ENCODE results near the gene RSPRY1.

RSPRY1 gene

GRCh38 chr16:57276596-57276995, 90.5 kb downstream of the RSPRY1 start:
- Histone ChIP-seq H3K4me1 (ENCODE audit: control insufficient read depth, insufficient read depth, low read depth, low read length) (peaks cover 11% of the 10 kb centered on the region), H2BK5ac (ENCODE audit: low read depth, low read length, poor library complexity, severe bottlenecking) (no peak overlapping the region), H2AK5ac (ENCODE audit: low read length, severe bottlenecking) (peak overlapping the region; percentile 73), H4K8ac (ENCODE audit: low read length) (peak overlapping the region; percentile 24), H3K27me3 (ENCODE audit: control insufficient read depth in 1 of 2, insufficient read depth in 1 of 2, low read length in 2 of 2) (peaks cover 0 to 18% of the 10 kb centered on the region in 2 experiments), H3K18ac (ENCODE audit: low read depth in 1 of 2, low read length in 2 of 2) (no peak overlapping the region), H3K23ac (ENCODE audit: low read length in 2 of 2) (no peak overlapping the region), H2BK12ac (ENCODE audit: low read length in 2 of 2) (no peak overlapping the region), H3K14ac (ENCODE audit: low read length in 2 of 2) (no peak overlapping the region), H3K79me1 (replicated peaks; ENCODE audit: low read length, poor library complexity, severe bottlenecking) (no peaks in the 10 kb centered on the region), H2BK15ac (ENCODE audit: low read depth, poor library complexity, severe bottlenecking) (no peak overlapping the region), H3K4me3 (ENCODE audit: insufficient read depth in 1 of 2, low read depth in 1 of 2, low read length in 2 of 2) (no peak overlapping the region), H2BK120ac (ENCODE audit: low read depth, low read length) (no peak overlapping the region), H3K27ac (ENCODE audit: low read length, poor library complexity, severe bottlenecking) (peak overlapping the region; percentile 84), H3K4ac (ENCODE audit: low read depth in 1 of 2, low read length in 2 of 2) (no peak overlapping the region), H3K9me3 (ENCODE audit: control insufficient read depth, low read length) (no peaks in the 10 kb centered on the region), H4K91ac (ENCODE audit: low read length) (peak overlapping the region; percentile 70), H3K36me3 (ENCODE audit: control insufficient read depth in 1 of 2, insufficient read depth in 2 of 2, low read depth in 1 of 2, low read length in 2 of 2) (no peaks in the 10 kb centered on the region), H3K4me2 (ENCODE audit: low read length, poor library complexity, severe bottlenecking) (no peak overlapping the region), H2AFZ (ENCODE audit: low read depth, low read length) (no peak overlapping the region), H3K9ac (ENCODE audit: low read length) (no peak overlapping the region)
- no peak for DNase-seq
- 92% methylated on average over 4 of the region's 5 CpGs for WGBS

GRCh38 chr16:57277586-57277985, 91.5 kb downstream of the RSPRY1 start:
- Histone ChIP-seq H3K9ac (ENCODE audit: low read length) (no peak overlapping the region), H2BK15ac (ENCODE audit: low read depth, poor library complexity, severe bottlenecking) (no peak overlapping the region), H4K91ac (ENCODE audit: low read length) (no peak overlapping the region), H4K8ac (ENCODE audit: low read length) (no peak overlapping the region), H2BK5ac (ENCODE audit: low read depth, low read length, poor library complexity, severe bottlenecking) (no peak overlapping the region), H2BK12ac (ENCODE audit: low read length in 2 of 2) (peak overlapping the region in 1 of 2 experiments; percentile 6), H3K23ac (ENCODE audit: low read length in 2 of 2) (no peak overlapping the region), H3K27ac (ENCODE audit: low read length, poor library complexity, severe bottlenecking) (peak overlapping the region; percentile 84), H3K9me3 (ENCODE audit: control insufficient read depth, low read length) (no peaks in the 10 kb centered on the region), H3K14ac (ENCODE audit: low read length in 2 of 2) (no peak overlapping the region), H3K27me3 (ENCODE audit: control insufficient read depth in 1 of 2, insufficient read depth in 1 of 2, low read length in 2 of 2) (peaks cover 0 to 28% of the 10 kb centered on the region in 2 experiments), H3K4me2 (ENCODE audit: low read length, poor library complexity, severe bottlenecking) (no peak overlapping the region), H3K4me1 (ENCODE audit: control insufficient read depth, insufficient read depth, low read depth, low read length) (peaks cover 11% of the 10 kb centered on the region), H2AFZ (ENCODE audit: low read depth, low read length) (no peak overlapping the region), H2BK120ac (ENCODE audit: low read depth, low read length) (no peak overlapping the region), H3K4me3 (ENCODE audit: insufficient read depth in 1 of 2, low read depth in 1 of 2, low read length in 2 of 2) (no peak overlapping the region), H3K36me3 (ENCODE audit: control insufficient read depth in 1 of 2, insufficient read depth in 2 of 2, low read depth in 1 of 2, low read length in 2 of 2) (no peaks in the 10 kb centered on the region), H3K79me1 (replicated peaks; ENCODE audit: low read length, poor library complexity, severe bottlenecking) (peaks cover 2% of the 10 kb centered on the region), H3K18ac (ENCODE audit: low read depth in 1 of 2, low read length in 2 of 2) (no peak overlapping the region), H2AK5ac (ENCODE audit: low read length, severe bottlenecking) (peak overlapping the region; percentile 72), H3K4ac (ENCODE audit: low read depth in 1 of 2, low read length in 2 of 2) (no peak overlapping the region)
- no CpG with 5 or more reads among the region's 1 CpG for WGBS
- DNase-seq: peak; percentile 60

- H4K8ac ChIP-seq (ENCODE audit: low read length): no peak overlapping the region
- no peak overlapping the region for H2BK15ac ChIP-seq (ENCODE audit: low read depth, poor library complexity, severe bottlenecking)
- no peaks in the 10 kb centered on the region for H3K9me3 ChIP-seq (ENCODE audit: control insufficient read depth, low read length)
- H2BK5ac ChIP-seq (ENCODE audit: low read depth, low read length, poor library complexity, severe bottlenecking): no peak overlapping the region
- H2BK120ac ChIP-seq (ENCODE audit: low read depth, low read length): no peak overlapping the region
- no peak for DNase-seq
- no peak overlapping the region for H3K14ac ChIP-seq (ENCODE audit: low read length in 2 of 2)
- peak overlapping the region; percentile 84 for H2AK5ac ChIP-seq (ENCODE audit: low read length, severe bottlenecking)
- no peak overlapping the region for H3K4me2 ChIP-seq (ENCODE audit: low read length, poor library complexity, severe bottlenecking)
- peaks cover 2% of the 10 kb centered on the region for H3K79me1 ChIP-seq (replicated peaks; ENCODE audit: low read length, poor library complexity, severe bottlenecking)
- no peak overlapping the region for H3K18ac ChIP-seq (ENCODE audit: low read depth in 1 of 2, low read length in 2 of 2)
- H3K27me3 ChIP-seq (ENCODE audit: control insufficient read depth in 1 of 2, insufficient read depth in 1 of 2, low read length in 2 of 2): peaks cover 0 to 37% of the 10 kb centered on the region in 2 experiments
- no peak overlapping the region for H3K27ac ChIP-seq (ENCODE audit: low read length, poor library complexity, severe bottlenecking)
- H3K4me1 ChIP-seq (ENCODE audit: control insufficient read depth, insufficient read depth, low read depth, low read length): peaks cover 16% of the 10 kb centered on the region
- no peak overlapping the region for H2AFZ ChIP-seq (ENCODE audit: low read depth, low read length)
- no peak overlapping the region for H4K91ac ChIP-seq (ENCODE audit: low read length)
- H3K4me3 ChIP-seq (ENCODE audit: insufficient read depth in 1 of 2, low read depth in 1 of 2, low read length in 2 of 2): no peak overlapping the region
- no peak overlapping the region for H3K4ac ChIP-seq (ENCODE audit: low read depth in 1 of 2, low read length in 2 of 2)
- no peak overlapping the region for H3K23ac ChIP-seq (ENCODE audit: low read length in 2 of 2)
- no peak overlapping the region for H2BK12ac ChIP-seq (ENCODE audit: low read length in 2 of 2)
- 88% methylated on average over 4 of the region's 4 CpGs for WGBS
- no peak overlapping the region for H3K9ac ChIP-seq (ENCODE audit: low read length)
- no peaks in the 10 kb centered on the region for H3K36me3 ChIP-seq (ENCODE audit: control insufficient read depth in 1 of 2, insufficient read depth in 2 of 2, low read depth in 1 of 2, low read length in 2 of 2)
Observed at GRCh38 chr16:57278494-57278893, 92.4 kb downstream of the RSPRY1 start.

- Histone ChIP-seq H2AFZ (ENCODE audit: low read depth, low read length) (no peak overlapping the region), H3K4me1 (ENCODE audit: control insufficient read depth, insufficient read depth, low read depth, low read length) (peaks cover 25% of the 10 kb centered on the region), H3K14ac (ENCODE audit: low read length in 2 of 2) (no peak overlapping the region), H3K23ac (ENCODE audit: low read length in 2 of 2) (no peak overlapping the region), H3K4me2 (ENCODE audit: low read length, poor library complexity, severe bottlenecking) (no peak overlapping the region), H3K4ac (ENCODE audit: low read depth in 1 of 2, low read length in 2 of 2) (no peak overlapping the region), H4K8ac (ENCODE audit: low read length) (no peak overlapping the region), H3K36me3 (ENCODE audit: control insufficient read depth in 1 of 2, insufficient read depth in 2 of 2, low read depth in 1 of 2, low read length in 2 of 2) (no peaks in the 10 kb centered on the region), H2BK5ac (ENCODE audit: low read depth, low read length, poor library complexity, severe bottlenecking) (no peak overlapping the region), H2BK15ac (ENCODE audit: low read depth, poor library complexity, severe bottlenecking) (no peak overlapping the region), H3K4me3 (ENCODE audit: insufficient read depth in 1 of 2, low read depth in 1 of 2, low read length in 2 of 2) (no peak overlapping the region), H3K9ac (ENCODE audit: low read length) (no peak overlapping the region), H2BK12ac (ENCODE audit: low read length in 2 of 2) (no peak overlapping the region), H3K79me1 (replicated peaks; ENCODE audit: low read length, poor library complexity, severe bottlenecking) (peaks cover 2% of the 10 kb centered on the region), H3K18ac (ENCODE audit: low read depth in 1 of 2, low read length in 2 of 2) (no peak overlapping the region), H3K9me3 (ENCODE audit: control insufficient read depth, low read length) (no peaks in the 10 kb centered on the region), H2BK120ac (ENCODE audit: low read depth, low read length) (no peak overlapping the region), H2AK5ac (ENCODE audit: low read length, severe bottlenecking) (no peak overlapping the region), H4K91ac (ENCODE audit: low read length) (no peak overlapping the region), H3K27ac (ENCODE audit: low read length, poor library complexity, severe bottlenecking) (no peak overlapping the region), H3K27me3 (ENCODE audit: control insufficient read depth in 1 of 2, insufficient read depth in 1 of 2, low read length in 2 of 2) (peaks cover 5 to 52% of the 10 kb centered on the region in 2 experiments)
- DNase-seq: no peak
- 67% methylated on average over 6 of the region's 7 CpGs for WGBS
Observed at GRCh38 chr16:57279780-57280638, 93.9 kb downstream of the RSPRY1 start.

All from mesenchymal stem cell (in vitro differentiated cells and primary cell).